DOHH2 (cell line): ENCODE measurements around the gene ANKHD1.

Experiments
- H3F3A ChIP-seq: fragments of 200-600 bp; sonication (generic), shearing (Covaris generic); 2 replicates; pipeline ENCODE4 v1.6.0; 2016; ENCODE audit warnings: antibody characterized with exemption, mild to moderate bottlenecking; ENCODE audit not compliant: control insufficient read depth, insufficient read depth
- H3K27ac ChIP-seq: fragments of 200-600 bp; sonication (generic); 2 replicates; pipeline ENCODE4 v1.5.1; 2014; ENCODE audit warnings: low read depth, mild to moderate bottlenecking, low read length, moderate library complexity
- H3K27me3 ChIP-seq: fragments of 200-600 bp; sonication (generic); 2 replicates; pipeline ENCODE4 v1.6.1; 2014; ENCODE audit warnings: mild to moderate bottlenecking, low read length, mixed read lengths; ENCODE audit not compliant: control insufficient read depth
- H3K36me3 ChIP-seq: fragments of 200-600 bp; sonication (generic); 2 replicates; pipeline ENCODE4 v1.6.1; 2014; ENCODE audit warnings: mild to moderate bottlenecking, low read length, moderate library complexity, mixed read lengths; ENCODE audit not compliant: control insufficient read depth
- H3K4me1 ChIP-seq: fragments of 200-600 bp; sonication (generic); 2 replicates; pipeline ENCODE4 v1.6.1; 2014; ENCODE audit warnings: mild to moderate bottlenecking, low read length, mixed read lengths; ENCODE audit not compliant: control insufficient read depth
- H3K4me2 ChIP-seq: fragments of 200-600 bp; sonication (generic); 2 replicates; pipeline ENCODE4 v1.6.0; 2014; ENCODE audit warnings: mild to moderate bottlenecking, low read length, moderate library complexity
- H3K4me3 ChIP-seq: fragments of 200-600 bp; sonication (generic); 2 replicates; pipeline ENCODE4 v1.5.1; 2014; ENCODE audit warnings: mild to moderate bottlenecking, low read length, mixed read lengths
- H3K79me2 ChIP-seq: fragments of 200-600 bp; sonication (generic); 2 replicates; pipeline ENCODE4 v1.6.1; 2014; ENCODE audit warnings: mild to moderate bottlenecking, low read length, mixed read lengths; ENCODE audit not compliant: control insufficient read depth
- H3K9me2 ChIP-seq: fragments of 200-600 bp; sonication (generic); replicated peaks from 2 replicates; pipeline ENCODE4 v1.6.1; 2014; ENCODE audit warnings: mild to moderate bottlenecking, low read length, mixed read lengths; ENCODE audit not compliant: control insufficient read depth
- H3K9me3 ChIP-seq: fragments of 200-600 bp; sonication (generic); 2 replicates; pipeline ENCODE4 v1.6.1; 2014; ENCODE audit warnings: antibody characterized with exemption, low read length, mixed read lengths; ENCODE audit not compliant: control insufficient read depth, insufficient read depth
- H4K20me1 ChIP-seq: fragments of 200-600 bp; sonication (generic); 2 replicates; pipeline ENCODE4 v1.6.0; 2014; ENCODE audit warnings: low read depth, mild to moderate bottlenecking, antibody characterized with exemption, low read length, moderate library complexity; ENCODE audit not compliant: control insufficient read depth, insufficient read depth
- EZH2phosphoT487 ChIP-seq: fragments of 200-600 bp; sonication (generic); IDR thresholded peaks from 2 replicates; pipeline ENCODE4 v1.6.1; 2017; ENCODE audit warnings: borderline replicate concordance, mild to moderate bottlenecking, antibody characterized with exemption, low read length, moderate library complexity, mixed read lengths
- TF ChIP-seq, protein P1 (sequence below): fragments of 200-600 bp; sonication (generic); IDR thresholded peaks from one replicate; pipeline ENCODE4 v1.5.1; 2014; ENCODE audit warnings: antibody characterized with exemption, mild to moderate bottlenecking, low read depth, low read length; ENCODE audit not compliant: poor library complexity, severe bottlenecking

The ANKHD1 gene

DNA sequence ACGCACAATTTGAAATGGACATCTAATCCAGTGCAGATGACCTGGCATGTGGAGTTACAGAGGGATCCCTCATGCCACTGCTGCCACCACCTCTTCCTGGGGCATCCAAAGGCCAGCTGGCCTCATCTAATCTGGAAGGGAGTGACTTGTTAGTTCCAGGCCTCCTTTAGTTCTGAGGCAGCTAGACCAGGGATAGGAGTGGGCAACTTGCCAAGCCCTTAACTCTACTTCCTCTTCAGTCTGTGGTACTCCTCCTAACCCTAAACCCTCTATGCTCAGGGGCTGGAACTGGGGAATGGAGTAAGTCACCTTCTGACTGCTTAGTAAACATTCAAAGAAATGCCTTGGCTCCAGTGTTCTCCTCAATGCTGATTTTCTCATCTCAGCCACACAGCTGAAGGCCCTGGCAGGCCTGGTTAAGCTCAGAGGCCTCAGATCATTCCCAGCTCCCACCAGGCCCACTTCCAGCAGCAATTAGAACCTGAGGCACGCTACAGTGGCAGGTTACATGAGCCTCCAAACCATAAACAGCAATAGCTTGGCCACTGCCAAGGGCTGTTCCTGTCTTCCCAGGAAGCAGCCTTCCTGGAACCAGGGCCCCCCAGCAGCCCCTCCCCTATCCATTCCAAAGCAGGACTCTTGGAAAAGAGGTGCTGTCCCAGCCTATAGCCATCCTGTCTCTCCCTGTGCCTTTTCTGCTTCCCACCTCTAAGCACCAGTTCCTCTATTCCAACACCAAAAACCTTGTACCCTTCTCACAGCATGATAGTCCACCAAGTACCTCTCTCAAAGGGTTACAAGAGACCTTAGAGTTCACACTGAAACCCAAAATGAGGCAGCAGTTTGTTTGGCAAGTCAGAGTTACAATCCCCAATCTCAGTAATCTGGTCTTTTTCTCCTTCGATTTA is 147.9 kb downstream of the ANKHD1 start:
- Histone ChIP-seq H3K4me1 (peaks cover 46% of the 10 kb centered on the region), H3K9me2 (no peaks in the 10 kb centered on the region), H3K27ac (no peak overlapping the region), H3K36me3 (peaks cover 67% of the 10 kb centered on the region), H3K9me3 (no peaks in the 10 kb centered on the region), H3K4me3 (no peak overlapping the region), H4K20me1 (no peaks in the 10 kb centered on the region), H3F3A (peaks cover 7% of the 10 kb centered on the region), H3K79me2 (peaks cover 28% of the 10 kb centered on the region), H3K4me2 (no peak overlapping the region), H3K27me3 (no peaks in the 10 kb centered on the region)
- TF ChIP-seq, protein P1, sequence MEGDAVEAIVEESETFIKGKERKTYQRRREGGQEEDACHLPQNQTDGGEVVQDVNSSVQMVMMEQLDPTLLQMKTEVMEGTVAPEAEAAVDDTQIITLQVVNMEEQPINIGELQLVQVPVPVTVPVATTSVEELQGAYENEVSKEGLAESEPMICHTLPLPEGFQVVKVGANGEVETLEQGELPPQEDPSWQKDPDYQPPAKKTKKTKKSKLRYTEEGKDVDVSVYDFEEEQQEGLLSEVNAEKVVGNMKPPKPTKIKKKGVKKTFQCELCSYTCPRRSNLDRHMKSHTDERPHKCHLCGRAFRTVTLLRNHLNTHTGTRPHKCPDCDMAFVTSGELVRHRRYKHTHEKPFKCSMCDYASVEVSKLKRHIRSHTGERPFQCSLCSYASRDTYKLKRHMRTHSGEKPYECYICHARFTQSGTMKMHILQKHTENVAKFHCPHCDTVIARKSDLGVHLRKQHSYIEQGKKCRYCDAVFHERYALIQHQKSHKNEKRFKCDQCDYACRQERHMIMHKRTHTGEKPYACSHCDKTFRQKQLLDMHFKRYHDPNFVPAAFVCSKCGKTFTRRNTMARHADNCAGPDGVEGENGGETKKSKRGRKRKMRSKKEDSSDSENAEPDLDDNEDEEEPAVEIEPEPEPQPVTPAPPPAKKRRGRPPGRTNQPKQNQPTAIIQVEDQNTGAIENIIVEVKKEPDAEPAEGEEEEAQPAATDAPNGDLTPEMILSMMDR = no peak

DNA sequence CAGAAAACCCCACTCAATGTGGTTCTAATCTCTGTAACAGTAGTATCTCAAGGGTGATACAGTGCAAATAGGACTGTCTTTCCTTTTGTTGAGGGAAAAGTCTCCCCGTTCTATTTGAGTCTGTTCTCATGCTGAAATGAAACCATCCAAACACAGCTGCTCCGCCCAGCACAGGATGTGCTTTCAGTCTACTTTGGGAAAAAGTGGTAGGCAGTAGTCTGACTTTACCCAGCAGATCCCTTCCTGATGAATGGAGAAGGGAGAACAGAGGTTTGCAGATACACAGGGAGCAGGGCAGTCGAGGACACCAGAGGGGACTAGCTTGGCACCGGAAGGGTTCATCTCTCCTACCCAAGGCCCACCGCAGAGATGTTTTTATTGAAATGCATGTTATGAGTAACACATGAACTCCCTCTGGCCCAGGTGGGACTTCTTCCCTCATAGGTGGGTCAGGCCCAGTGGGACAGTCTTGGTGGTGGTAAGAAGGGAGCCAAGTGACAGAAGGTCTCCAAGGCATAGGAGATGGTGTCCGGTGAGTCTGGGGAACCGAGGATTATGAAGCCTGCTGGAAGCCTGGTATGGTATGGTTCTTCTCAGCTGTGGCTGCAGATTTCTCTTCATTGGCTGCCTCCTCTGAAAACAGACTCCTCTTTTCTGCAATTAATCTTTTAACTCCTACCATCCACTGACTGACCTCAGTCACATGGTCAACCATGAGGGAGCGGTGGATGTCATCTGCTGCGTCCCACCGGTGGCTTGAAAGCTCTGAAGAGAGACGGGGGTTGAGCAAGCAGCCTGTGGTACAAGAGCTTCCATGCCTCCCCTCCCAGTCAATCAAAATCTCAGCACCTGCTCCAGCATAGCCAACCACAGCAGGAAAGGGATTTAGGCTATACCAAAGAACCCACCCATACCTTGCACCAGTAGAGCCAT is 148.8 kb downstream of the ANKHD1 start:
- peaks cover 51% of the 10 kb centered on the region for H3K4me1 ChIP-seq
- peaks cover 7% of the 10 kb centered on the region for H3F3A ChIP-seq
- peaks cover 37% of the 10 kb centered on the region for H3K79me2 ChIP-seq
- H3K9me3 ChIP-seq = no peaks in the 10 kb centered on the region
- H3K9me2 ChIP-seq = no peaks in the 10 kb centered on the region
- H3K4me3 ChIP-seq = no peak overlapping the region
- no peak overlapping the region for H3K27ac ChIP-seq
- peaks cover 69% of the 10 kb centered on the region for H3K36me3 ChIP-seq
- TF ChIP-seq, protein P1 = no peak
- no peak for TF ChIP-seq EZH2phosphoT487
- no peak overlapping the region for H3K4me2 ChIP-seq
- H4K20me1 ChIP-seq = no peaks in the 10 kb centered on the region
- H3K27me3 ChIP-seq = no peaks in the 10 kb centered on the region

DNA sequence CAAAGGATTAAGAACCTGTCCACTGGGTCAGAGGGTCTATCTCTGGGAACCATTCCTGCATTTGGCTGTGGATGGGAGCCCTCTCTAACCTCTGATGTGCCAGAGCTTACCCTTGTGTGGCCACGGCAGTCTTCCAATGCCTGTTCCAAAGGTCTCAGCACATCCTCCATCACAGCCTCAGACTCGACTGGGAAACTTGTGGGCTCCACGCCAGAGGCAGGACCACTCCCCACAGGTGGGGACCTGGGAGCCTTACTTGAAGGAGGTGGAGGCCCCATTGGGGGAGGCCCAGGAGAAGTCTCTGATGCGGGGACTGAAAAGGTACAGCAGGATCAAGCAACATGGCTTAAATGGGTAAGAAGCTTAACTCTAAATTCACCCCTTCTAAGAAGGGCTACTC is 150.2 kb downstream of the ANKHD1 start:
- Histone ChIP-seq H4K20me1 (no peaks in the 10 kb centered on the region), H3K79me2 (peaks cover 51% of the 10 kb centered on the region), H3K4me3 (no peak overlapping the region), H3K36me3 (peaks cover 83% of the 10 kb centered on the region), H3K4me2 (no peak overlapping the region), H3K9me3 (no peaks in the 10 kb centered on the region), H3K9me2 (no peaks in the 10 kb centered on the region), H3K4me1 (peaks cover 61% of the 10 kb centered on the region), H3K27me3 (no peaks in the 10 kb centered on the region), H3F3A (no peaks in the 10 kb centered on the region; the same call in 1 of the 2 replicates), H3K27ac (no peak overlapping the region)
- TF ChIP-seq, protein P1 = no peak
- no peak for TF ChIP-seq EZH2phosphoT487
